B cell (primary cell): ENCODE results near the gene GLIS2. TPM values are rescaled to one million over a fixed set of nuclear protein-coding genes. Genes with fewer than 3 reads are reported as not detected.

Experiments used
- ATAC-seq: fragments of 200-7000 bp; cut with Tn5 transposase; one replicate; pipeline ENCODE4 v1.10.0; 2021; ENCODE audit warnings: low read depth, mild to moderate bottlenecking, moderate number of reproducible peaks, moderate library complexity
- CTCF ChIA-PET: fragments of 350-600 bp; sonication (Branson Sonifier 250); formaldehyde crosslinking; loops from one replicate; lab custom pipeline; 2021; ENCODE audit warnings: antibody characterized with exemption, inconsistent platforms; lab: Charles Lee
- POLR2A ChIA-PET: fragments of 350-600 bp; sonication (Branson Sonifier 250); formaldehyde crosslinking; loops from one replicate; lab custom pipeline; 2021; ENCODE audit warnings: antibody characterized with exemption; lab: Charles Lee
- DNase-seq: peaks from one replicate; pipeline ENCODE4 v3.0.0; 2013
- H2AFZ ChIP-seq: 2 replicates; pipeline ENCODE4 v1.6.1; 2012; ENCODE audit warnings: mild to moderate bottlenecking, low read depth, low read length; ENCODE audit not compliant: insufficient read depth, poor library complexity, severe bottlenecking
- H3K27ac ChIP-seq, 2 donors: 1 replicate in 1 of 2; 2 replicates in 1 of 2; pipeline ENCODE4 v1.5.1; 2012 to 2013; ENCODE audit warnings: low read length in 2 of 2, mild to moderate bottlenecking in 2 of 2, moderate library complexity in 1 of 2
- H3K27me3 ChIP-seq, 4 experiments: fragments of 200-600 bp in 1 of 4; sonication (generic) in 1 of 4; replicated peaks in 1 of 4; 1 replicate in 2 of 4; 2 replicates in 2 of 4; pipeline versions ENCODE4 v1.6.1 to v1.7.0; 2013 to 2016; ENCODE audit warnings: low read length in 3 of 4, mild to moderate bottlenecking in 2 of 4, mixed read lengths in 1 of 4, moderate library complexity in 1 of 4; ENCODE audit not compliant: insufficient read depth in 4 of 4, control insufficient read depth in 3 of 4; ENCODE audit errors: control extremely low read depth in 1 of 4
- H3K36me3 ChIP-seq, 2 experiments: replicated peaks in 1 of 2; 1 replicate in 1 of 2; 2 replicates in 1 of 2; pipeline versions ENCODE4 v1.6.1 to v1.7.1; 2013; ENCODE audit warnings: low read length in 1 of 2; ENCODE audit not compliant: insufficient read depth in 2 of 2, control insufficient read depth in 1 of 2; ENCODE audit errors: control extremely low read depth in 1 of 2, extremely low read depth in 1 of 2
- H3K4me1 ChIP-seq, 2 donors: fragments of 200-600 bp in 1 of 2; sonication (generic) in 1 of 2; 1 replicate in 1 of 2; 2 replicates in 1 of 2; pipeline versions ENCODE4 v1.5.1 to v1.6.1; 2013 to 2017; ENCODE audit warnings: low read length in 2 of 2; ENCODE audit not compliant: control insufficient read depth in 2 of 2, insufficient read depth in 2 of 2
- H3K4me2 ChIP-seq: replicated peaks from 2 replicates; pipeline ENCODE3; 2012; ENCODE audit warnings: mild to moderate bottlenecking, low read depth, low read length; ENCODE audit not compliant: poor library complexity, severe bottlenecking
- H3K4me3 ChIP-seq, 5 experiments: fragments of 200-600 bp in 1 of 5; sonication (generic) in 1 of 5; 1 replicate in 3 of 5; 2 replicates in 2 of 5; pipeline versions ENCODE4 v1.5.1 to v1.7.0; 2011 to 2016; ENCODE audit warnings: low read length in 4 of 5, mild to moderate bottlenecking in 4 of 5, low read depth in 2 of 5, control low read depth in 1 of 5, moderate library complexity in 1 of 5; ENCODE audit not compliant: insufficient read depth in 1 of 5; ENCODE audit errors: control extremely low read depth in 1 of 5, extremely low read depth in 1 of 5
- H3K79me2 ChIP-seq: fragments of 200-600 bp; sonication (generic); one replicate; pipeline ENCODE4 v1.6.0; 2016; ENCODE audit warnings: low read length; ENCODE audit not compliant: control insufficient read depth, insufficient read depth
- H3K9ac ChIP-seq: fragments of 200-600 bp; sonication (generic); 2 replicates; pipeline ENCODE4 v1.6.1; 2017; ENCODE audit warnings: mild to moderate bottlenecking, low read length, moderate library complexity
- H3K9me3 ChIP-seq, 3 donors: one replicate each; pipeline versions ENCODE4 v1.6.1 to v1.7.1; 2013; ENCODE audit warnings: low read length in 2 of 3; ENCODE audit not compliant: control insufficient read depth in 2 of 3, insufficient read depth in 1 of 3; ENCODE audit errors: control extremely low read depth in 1 of 3
- H4K20me1 ChIP-seq: 2 replicates; pipeline ENCODE4 v1.6.0; 2012; ENCODE audit warnings: mild to moderate bottlenecking, low read length; ENCODE audit not compliant: insufficient read depth, control insufficient read depth, poor library complexity, severe bottlenecking
- H3K27ac Mint-ChIP-seq: one replicate; pipeline ENCODE4 v1.8.0; 2021; ENCODE audit warnings: mixed read lengths
- H3K27me3 Mint-ChIP-seq: one replicate; pipeline ENCODE4 v1.8.0; 2021; ENCODE audit warnings: mixed read lengths
- H3K4me1 Mint-ChIP-seq: one replicate; pipeline ENCODE4 v1.8.0; 2021; ENCODE audit warnings: mixed read lengths
- H3K4me3 Mint-ChIP-seq: one replicate; pipeline ENCODE4 v1.8.0; 2021; ENCODE audit warnings: mixed read lengths
- H3K9me3 Mint-ChIP-seq: one replicate; pipeline ENCODE4 v1.8.0; 2022; ENCODE audit warnings: mixed read lengths; ENCODE audit not compliant: insufficient read depth
- CTCF ChIP-seq: fragments of 200-600 bp; IDR thresholded peaks from one replicate; pipeline ENCODE4 v1.8.0; 2022; ENCODE audit warnings: antibody characterized with exemption, mild to moderate bottlenecking
- EZH2 ChIP-seq: IDR thresholded peaks from 2 replicates; pipeline ENCODE4 v1.6.1; 2012; ENCODE audit warnings: borderline replicate concordance, low read depth, mild to moderate bottlenecking, moderate library complexity, low read length; ENCODE audit not compliant: insufficient read depth, poor library complexity, severe bottlenecking
- WGBS: methylation state at CpG from one replicate; pipeline ENCODE4 v1.1.5; 2013; ENCODE audit warnings: missing lambda C conversion rate; ENCODE audit not compliant: insufficient coverage; 5-methylcytosine and 5-hydroxymethylcytosine counted together
- intact Hi-C: fragments of 100-400 bp; cut with micrococcal nuclease; formaldehyde crosslinking; loops from one replicate; pipeline ENCODE4 v1.10.0; 2022
- polyA plus RNA-seq: library from polyadenylated mRNA; depleted of rRNA; stranded (reverse); fragments of >200 nt; gene quantifications from 2 replicates; pipeline ENCODE4 v1.2.3, GENCODE V29; 2012
- total RNA-seq, 2 donors: library from RNA; stranded (reverse); fragments of 120-200 nt in 1 of 2; gene quantifications; 1 replicate in 1 of 2; 2 replicates in 1 of 2; pipeline versions ENCODE4 v1.2.3 to v1.2.4, GENCODE V29; 2013 to 2022

Gene GLIS2
- total and polyA plus RNA-seq, 2 donors (not counting 1 experiment from before 2014, with no cell fraction given): not detected

GRCh38 chr16:4338125-4338582 lies 22.3 kb downstream of the GLIS2 start:
- H3K27me3 ChIP-seq: no peaks in the 10 kb centered on the region

More at GRCh38 chr16:4338125-4338582, 22.3 kb downstream of the GLIS2 start:
- Histone ChIP-seq H4K20me1 (peaks cover 23% of the 10 kb centered on the region), H3K27ac (no peak overlapping the region), H3K4me3 (no peak overlapping the region), H3K9me3 (no peaks in the 10 kb centered on the region), H3K4me1 (no peaks in the 10 kb centered on the region), H3K79me2 (peaks cover 55% of the 10 kb centered on the region), H3K9ac (no peak overlapping the region), H3K4me2 (no peak overlapping the region), H3K36me3 (peaks cover 0 to 11% of the 10 kb centered on the region in 2 experiments), H2AFZ (no peak overlapping the region)
- Mint-ChIP-seq H3K4me3 (no peak overlapping the region), H3K27me3 (no peaks in the 10 kb centered on the region), H3K9me3 (no peaks in the 10 kb centered on the region), H3K27ac (no peak overlapping the region), H3K4me1 (no peaks in the 10 kb centered on the region)
- POLR2A ChIA-PET: no interaction called here
- intact Hi-C loops: no loop called here
- DNase-seq: no peak
- no peak for ATAC-seq
- no peak for TF ChIP-seq EZH2
- no peak for TF ChIP-seq CTCF
- CTCF ChIA-PET: interaction anchor here (1.5 kb wide), 1 partner anchor 8 kb away, joined by 4 read pairs; no protein-coding TSS in a partner anchor
- 95% methylated on average over 10 of the region's 12 CpGs for WGBS
